H1 (cell line): ENCODE data around the gene MMP28. TPM values are rescaled to one million over a fixed set of nuclear protein-coding genes. Genes with fewer than 3 reads are reported as not detected.

Experiments
- CTCF ChIA-PET: fragments of 300-600 bp; sonication (Branson Sonifier 250); formaldehyde crosslinking; loops from one replicate; lab custom pipeline; 2021; ENCODE audit not compliant: partially characterized antibody; lab: Charles Lee
- POLR2A ChIA-PET: fragments of 300-600 bp; sonication (Branson Sonifier 250); formaldehyde crosslinking; loops from one replicate; lab custom pipeline; 2021; ENCODE audit warnings: inconsistent platforms; ENCODE audit not compliant: partially characterized antibody; lab: Charles Lee
- DNase-seq, 2 experiments: peaks; one replicate each; pipeline versions ENCODE4 v3.0.0 to v3.0.0-alpha.2; 2010 to 2022; ENCODE audit warnings: low spot score in 2 of 2, low read depth in 1 of 2, mixed read lengths in 1 of 2
- FAIRE-seq: peaks from 2 replicates; lab custom pipeline; 2011; peaks lifted over from hg19 to GRCh38; lab: Jason Lieb, UNC
- H2AFZ ChIP-seq: 2 replicates; pipeline ENCODE4 v1.8.1; 2012; ENCODE audit warnings: low read length, inconsistent platforms
- H2AK5ac ChIP-seq: 2 replicates; pipeline ENCODE4 v1.6.1; 2013; ENCODE audit warnings: low read depth, low read length
- H2BK120ac ChIP-seq: replicated peaks from 2 replicates; pipeline ENCODE3; 2013; ENCODE audit warnings: low read depth, low read length, inconsistent platforms
- H2BK12ac ChIP-seq: 2 replicates; pipeline ENCODE4 v1.6.1; 2013; ENCODE audit warnings: low read depth, low read length
- H2BK15ac ChIP-seq: 2 replicates; pipeline ENCODE4 v1.6.1; 2013; ENCODE audit warnings: low read length
- H2BK20ac ChIP-seq: 2 replicates; pipeline ENCODE4 v1.6.1; 2013; ENCODE audit warnings: low read length
- H2BK5ac ChIP-seq: 2 replicates; pipeline ENCODE4 v1.6.1; 2013; ENCODE audit warnings: low read depth, low read length
- H3K14ac ChIP-seq: 2 replicates; pipeline ENCODE4 v1.6.1; 2013; ENCODE audit warnings: inconsistent platforms; ENCODE audit not compliant: insufficient read length
- H3K18ac ChIP-seq: 2 replicates; pipeline ENCODE4 v1.6.1; 2013; ENCODE audit warnings: low read length; ENCODE audit errors: extremely low read depth
- H3K23ac ChIP-seq: 2 replicates; pipeline ENCODE4 v1.6.1; 2013; ENCODE audit warnings: inconsistent platforms; ENCODE audit not compliant: insufficient read length
- H3K23me2 ChIP-seq: 2 replicates; pipeline ENCODE4 v1.6.1; 2013; ENCODE audit warnings: low read depth, low read length
- H3K27ac ChIP-seq: 2 replicates; pipeline ENCODE4 v1.6.1; 2011; ENCODE audit warnings: low read depth, low read length, inconsistent platforms
- H3K27me3 ChIP-seq, 4 experiments: replicated peaks in 1 of 4; 1 replicate in 1 of 4; 2 replicates in 3 of 4; pipeline versions ENCODE4 v1.6.1 to v1.8.1; 2011 to 2013; ENCODE audit warnings: low read length in 3 of 4, mild to moderate bottlenecking in 3 of 4, inconsistent platforms in 2 of 4, mixed read lengths in 2 of 4, moderate library complexity in 1 of 4; ENCODE audit not compliant: control insufficient read depth in 3 of 4, insufficient read depth in 3 of 4; ENCODE audit errors: extremely low read depth in 1 of 4
- H3K36me3 ChIP-seq, 4 experiments: 2 replicates each; pipeline versions ENCODE4 v1.6.1 to v1.8.1; 2011 to 2013; ENCODE audit warnings: mild to moderate bottlenecking in 4 of 4, low read length in 3 of 4, moderate library complexity in 2 of 4, control low read depth in 1 of 4, inconsistent platforms in 1 of 4; ENCODE audit not compliant: insufficient read depth in 4 of 4, control insufficient read depth in 2 of 4
- H3K4ac ChIP-seq: replicated peaks from 2 replicates; pipeline ENCODE3; 2013; ENCODE audit warnings: low read length, low read depth, mixed read lengths, inconsistent platforms; ENCODE audit not compliant: insufficient read length
- H3K4me1 ChIP-seq, 4 experiments: replicated peaks in 1 of 4; 1 replicate in 1 of 4; 2 replicates in 3 of 4; pipeline versions ENCODE4 v1.6.1 to v1.8.1; 2011 to 2013; ENCODE audit warnings: low read length in 3 of 4, inconsistent platforms in 2 of 4, mixed read lengths in 1 of 4; ENCODE audit not compliant: insufficient read depth in 4 of 4, control insufficient read depth in 3 of 4
- H3K4me2 ChIP-seq, 2 experiments: 2 replicates each; pipeline versions ENCODE4 v1.6.1 to v1.8.1; 2011 to 2013; ENCODE audit warnings: low read depth in 2 of 2, low read length in 2 of 2, control low read depth in 1 of 2, inconsistent platforms in 1 of 2, mild to moderate bottlenecking in 1 of 2; ENCODE audit not compliant: insufficient read depth in 1 of 2
- H3K4me3 ChIP-seq, 4 experiments: fragments of 200-600, 300-600 bp in 1 of 4; sonication (generic), shearing (Covaris generic), sonication (Bioruptor Twin) in 1 of 4; 2 replicates each; pipeline versions ENCODE4 v1.5.1 to v1.8.1; 2011 to 2016; ENCODE audit warnings: low read length in 4 of 4, low read depth in 3 of 4, control low read depth in 2 of 4, inconsistent platforms in 2 of 4, mild to moderate bottlenecking in 2 of 4, mixed read lengths in 1 of 4, moderate library complexity in 1 of 4; ENCODE audit not compliant: insufficient read depth in 2 of 4; ENCODE audit errors: extremely low read depth in 1 of 4
- H3K56ac ChIP-seq: replicated peaks from 2 replicates; pipeline ENCODE3; 2013; ENCODE audit warnings: low read depth, mild to moderate bottlenecking, mixed read lengths, low read length, inconsistent platforms; ENCODE audit not compliant: insufficient read length
- H3K79me1 ChIP-seq: 2 replicates; pipeline ENCODE4 v1.6.1; 2013; ENCODE audit warnings: low read depth, low read length, control low read depth
- H3K79me2 ChIP-seq, 2 experiments: 2 replicates each; pipeline versions ENCODE4 v1.6.1 to v1.8.1; 2012 to 2013; ENCODE audit warnings: low read length in 2 of 2, mild to moderate bottlenecking in 2 of 2, inconsistent platforms in 1 of 2; ENCODE audit not compliant: insufficient read depth in 2 of 2, control insufficient read depth in 1 of 2
- H3K9ac ChIP-seq, 4 experiments: replicated peaks in 1 of 4; 1 replicate in 1 of 4; 2 replicates in 3 of 4; pipeline versions ENCODE4 v1.6.1 to v1.8.1; 2011 to 2013; ENCODE audit warnings: low read depth in 3 of 4, low read length in 3 of 4, control low read depth in 2 of 4, mild to moderate bottlenecking in 2 of 4, moderate library complexity in 2 of 4, inconsistent platforms in 1 of 4; ENCODE audit errors: extremely low read depth in 1 of 4
- H3K9me3 ChIP-seq, 2 experiments: 2 replicates each; pipeline versions ENCODE4 v1.6.1 to v1.8.1; 2012 to 2013; ENCODE audit warnings: mild to moderate bottlenecking in 2 of 2, moderate library complexity in 2 of 2, control low read depth in 1 of 2, inconsistent platforms in 1 of 2, low read depth in 1 of 2, low read length in 1 of 2, mixed read lengths in 1 of 2; ENCODE audit not compliant: insufficient read depth in 2 of 2
- H4K20me1 ChIP-seq, 2 experiments: replicated peaks in 1 of 2; 2 replicates each; pipeline versions ENCODE3 to v1.8.1; 2011 to 2013; ENCODE audit warnings: inconsistent platforms in 2 of 2, low read length in 2 of 2, mild to moderate bottlenecking in 1 of 2; ENCODE audit not compliant: insufficient read depth in 2 of 2, control insufficient read depth in 1 of 2
- H4K5ac ChIP-seq: 2 replicates; pipeline ENCODE4 v1.6.1; 2013; ENCODE audit warnings: low read length, low read depth, mixed read lengths, inconsistent platforms; ENCODE audit not compliant: insufficient read length
- H4K8ac ChIP-seq: 2 replicates; pipeline ENCODE4 v1.8.0; 2013; ENCODE audit warnings: mild to moderate bottlenecking, moderate library complexity, low read length, inconsistent platforms; ENCODE audit not compliant: insufficient read depth; ENCODE audit errors: extremely low read depth
- H4K91ac ChIP-seq: replicated peaks from 2 replicates; pipeline ENCODE3; 2013; ENCODE audit warnings: low read length, mixed read lengths, inconsistent platforms; ENCODE audit not compliant: insufficient read length
- ASH2L ChIP-seq: fragments of 200-600, 300-600 bp; sonication (generic); IDR thresholded peaks from one replicate; pipeline ENCODE4 v1.7.1; 2017; ENCODE audit warnings: low read length
- ATF2 ChIP-seq: IDR thresholded peaks from 2 replicates; pipeline ENCODE4 v1.6.1; 2012; ENCODE audit warnings: low read length, inconsistent platforms
- BCL11A ChIP-seq, 2 experiments: IDR thresholded peaks; one replicate each; pipeline ENCODE4 v1.6.1; 2011; ENCODE audit warnings: low read depth in 2 of 2, low read length in 2 of 2, mild to moderate bottlenecking in 2 of 2
- BRCA1 ChIP-seq: IDR thresholded peaks from 2 replicates; pipeline ENCODE4 v1.6.1; 2012; ENCODE audit warnings: low read depth, low read length, improper control_type of control experiment
- FOSL1 ChIP-seq: IDR thresholded peaks from 2 replicates; pipeline ENCODE4 v1.6.1; 2011; ENCODE audit warnings: mild to moderate bottlenecking, low read depth, low read length, moderate library complexity; ENCODE audit not compliant: insufficient read depth
- JUN ChIP-seq: IDR thresholded peaks from 2 replicates; pipeline ENCODE4 v1.6.1; 2011; ENCODE audit warnings: low read depth, mild to moderate bottlenecking, improper control_type of control experiment, low read length
- KDM1A ChIP-seq: fragments of 200-600, 300-600 bp; sonication (generic); IDR thresholded peaks from 2 replicates; pipeline ENCODE4 v1.7.1; 2016; ENCODE audit warnings: mild to moderate bottlenecking, low read length, borderline replicate concordance
- KDM4A ChIP-seq: IDR thresholded peaks from one replicate; pipeline ENCODE4 v1.7.1; 2012; ENCODE audit warnings: low read depth, mild to moderate bottlenecking, moderate library complexity, low read length, inconsistent platforms; ENCODE audit not compliant: severe bottlenecking
- KDM5A ChIP-seq: fragments of 200-600 bp; IDR thresholded peaks from 2 replicates; pipeline ENCODE4 v1.7.1; 2012; ENCODE audit warnings: mild to moderate bottlenecking, low read length, inconsistent platforms, mixed read lengths
- MAFK ChIP-seq: IDR thresholded peaks from 2 replicates; pipeline ENCODE4 v1.6.1; 2012; ENCODE audit warnings: low read depth, mild to moderate bottlenecking, improper control_type of control experiment, low read length
- NRF1 ChIP-seq: IDR thresholded peaks from 2 replicates; pipeline ENCODE4 v1.6.1; 2011; ENCODE audit warnings: mild to moderate bottlenecking, low read depth, low read length, improper control_type of control experiment
- PHF8 ChIP-seq: fragments of 200-600 bp; sonication (generic); conservative IDR thresholded peaks from 2 replicates; pipeline ENCODE4 v1.7.1; 2012; ENCODE audit warnings: low read depth, mild to moderate bottlenecking, inconsistent platforms, low read length, moderate library complexity
- TEAD4 ChIP-seq: IDR thresholded peaks from 2 replicates; pipeline ENCODE4 v1.6.1; 2012; ENCODE audit warnings: low read depth, low read length, inconsistent platforms, mixed read lengths
- WGBS, 2 experiments: shearing (Covaris generic) in 1 of 2; methylation state at CpG; one replicate each; pipeline versions ENCODE4 v1.1.6 to v1.1.7; 2013 to 2015; ENCODE audit warnings: low lambda C conversion rate in 2 of 2, mixed read lengths in 2 of 2, inconsistent platforms in 1 of 2, low coverage in 1 of 2, missing lambda C conversion rate in 1 of 2; ENCODE audit not compliant: insufficient replicate concordance in 2 of 2, insufficient coverage in 1 of 2, insufficient read length in 1 of 2; ENCODE audit errors: extremely low coverage in 1 of 2, missing lambda C conversion rate in 1 of 2; 5-methylcytosine and 5-hydroxymethylcytosine counted together
- polyA plus RNA-seq, 7 experiments: library from polyadenylated mRNA; depleted of rRNA in 3 of 7; stranded (reverse) in 5 of 7; unstranded in 2 of 7; fragments of >200 nt in 5 of 7; fragments of 200-250 nt in 2 of 7; gene quantifications; 1 replicate in 5 of 7; 2 replicates in 1 of 7; 4 replicates in 1 of 7; pipeline versions ENCODE4 v1.2.1 to v1.2.3, GENCODE V29; 2011 to 2013; ENCODE audit warnings: missing spikeins in 2 of 7, mixed read lengths in 2 of 7
- total RNA-seq: library from RNA; stranded (reverse); fragmentation: NEBNext Ultra II Directional; extraction: Animal tissue kit (Norgen Biotek cat#: 25700); gene quantifications from 2 replicates; pipeline ENCODE4 v1.2.1, GENCODE V29; 2021

MMP28 gene
- total and polyA plus RNA-seq, 2 of the 8 experiments (the other 6 are each of a cell fraction or from before 2014, with no cell fraction given), result not detected

- H4K5ac ChIP-seq, result no peak overlapping the region
- no peak overlapping the region for H2BK120ac ChIP-seq
- no peak for DNase-seq
- H2AK5ac ChIP-seq, result no peak overlapping the region
- no peaks in the 10 kb centered on the region for H3K9me3 ChIP-seq
- H3K18ac ChIP-seq, result no peak overlapping the region
- H3K79me2 ChIP-seq, result no peaks in the 10 kb centered on the region
- no peak overlapping the region for H3K23ac ChIP-seq
- H3K4me2 ChIP-seq, result no peak overlapping the region
- POLR2A ChIA-PET, result interaction anchor here (0.8 to 1.2 kb wide), 2 partner anchors 11 to 56 kb away, joined by 4 to 5 read pairs; partner anchors contain the start of gene TAF15
- H2AFZ ChIP-seq, result 0 out of 2 replicates have a peak overlapping the region, but pooled peaks have one; percentile 90
- no peaks in the 10 kb centered on the region for H3K36me3 ChIP-seq
- H3K9ac ChIP-seq, result no peak overlapping the region
- 92% methylated on average over 15 of the region's 16 CpGs; no CpG with 5 or more reads in 1 of the 2 experiments for WGBS, 2 experiments
- H3K56ac ChIP-seq, result no peak overlapping the region
- H3K14ac ChIP-seq, result no peak overlapping the region
- H3K4ac ChIP-seq, result no peak overlapping the region
- no peaks in the 10 kb centered on the region for H3K23me2 ChIP-seq
- peaks cover 0 to 12% (median 5%) of the 10 kb centered on the region in 4 experiments; a peak in 5 of 7 replicates for H3K4me1 ChIP-seq
- H4K91ac ChIP-seq, result no peak overlapping the region
- no peak overlapping the region for H4K8ac ChIP-seq
- H3K27ac ChIP-seq, result no peak overlapping the region
- no peak overlapping the region for H2BK15ac ChIP-seq
- no peak overlapping the region for H2BK5ac ChIP-seq
- H3K79me1 ChIP-seq, result no peaks in the 10 kb centered on the region
- CTCF ChIA-PET, result interaction anchor here (0.9 to 8.4 kb wide), 3 partner anchors 10 to 140 kb away, joined by 3 to 83 read pairs (median 3); partner anchors contain the start of gene C17orf50
- peak overlapping the region; percentile 68; the same call in 1 of the 2 replicates for H2BK12ac ChIP-seq
- H2BK20ac ChIP-seq, result no peak overlapping the region
- no peaks in the 10 kb centered on the region for H4K20me1 ChIP-seq
- no peak for FAIRE-seq
- H3K27me3 ChIP-seq, result peaks cover 2 to 19% (median 12%) of the 10 kb centered on the region in 4 experiments; a peak in 6 of 7 replicates
- no peak overlapping the region for H3K4me3 ChIP-seq
- TF ChIP-seq MAFK, result no peak
- TF ChIP-seq KDM4A, result no peak
- TF ChIP-seq KDM1A, result no peak
- no peak for TF ChIP-seq TEAD4
- no peak for TF ChIP-seq ASH2L
- TF ChIP-seq BRCA1, result no peak
- no peak for TF ChIP-seq NRF1
- no peak for TF ChIP-seq BCL11A (IDR thresholded peaks at IDR 0.05; ENCODE audit: low read depth in 2 of 2, low read length in 2 of 2)
- no peak for TF ChIP-seq ATF2
- no peak for TF ChIP-seq JUN
- TF ChIP-seq FOSL1, result no peak
- no peak for TF ChIP-seq KDM5A
- no peak for TF ChIP-seq PHF8
Observed at GRCh38 chr17:35752471-35752870, 43.0 kb downstream of the MMP28 start.
